K562 (cell line): ENCODE data around the gene NKX1-2. TPM values are rescaled to one million over a fixed set of nuclear protein-coding genes. Genes with fewer than 3 reads are reported as not detected.

Experiments used
- CEBPZ ChIP-seq: fragments of 150-350 bp; IDR thresholded peaks from 2 replicates; pipeline ENCODE4 v1.6.1; 2014; ENCODE audit warnings: low read depth, mild to moderate bottlenecking, low read length, borderline replicate concordance
- CREB3 ChIP-seq: fragments of 450-650 bp; conservative IDR thresholded peaks from 2 replicates; pipeline ENCODE4 v1.6.1; 2016; ENCODE audit warnings: missing genetic modification characterization, low read depth, mild to moderate bottlenecking, missing compliant biosample characterization, moderate library complexity
- ELF2 ChIP-seq: fragments of 250-450 bp; sonication (Bioruptor Pico); IDR thresholded peaks from 2 replicates; pipeline ENCODE4 v1.5.0; 2021; ENCODE audit warnings: mild to moderate bottlenecking
- FOXA1 ChIP-seq: fragments of 450-650 bp; IDR thresholded peaks from 2 replicates; pipeline ENCODE4 v1.6.1; 2016; ENCODE audit warnings: mild to moderate bottlenecking, borderline replicate concordance
- HMGXB4 ChIP-seq: sonication (generic); formaldehyde crosslinking; IDR thresholded peaks from 2 replicates; pipeline ENCODE4 v1.8.1; 2023; ENCODE audit warnings: mild to moderate bottlenecking, missing genetic modification reagents
- KAT2B ChIP-seq: IDR thresholded peaks from one replicate; pipeline ENCODE4 v1.6.1; 2012; ENCODE audit warnings: low read depth, mild to moderate bottlenecking, control low read depth, inconsistent platforms, low read length, moderate library complexity
- MAFG ChIP-seq: fragments of 450-650 bp; conservative IDR thresholded peaks from 2 replicates; pipeline ENCODE4 v1.6.1; 2016; ENCODE audit warnings: missing genetic modification characterization, missing compliant biosample characterization
- MAFK ChIP-seq: IDR thresholded peaks from 2 replicates; pipeline ENCODE4 v1.6.1; 2011; ENCODE audit warnings: low read length, improper control_type of control experiment
- NR2C1 ChIP-seq, 2 experiments: fragments of 450-650 bp; IDR thresholded peaks; 2 replicates each; pipeline ENCODE4 v1.6.1; 2017; ENCODE audit warnings: mild to moderate bottlenecking in 2 of 2, antibody characterized with exemption in 1 of 2, inconsistent platforms in 1 of 2, missing compliant biosample characterization in 1 of 2, missing genetic modification characterization in 1 of 2
- PPARD ChIP-seq: fragments of 250-450 bp; sonication (Bioruptor Pico); IDR thresholded peaks from 2 replicates; pipeline ENCODE4 v1.8.0; 2022; ENCODE audit warnings: inconsistent platforms, mild to moderate bottlenecking, moderate library complexity
- RAD51 ChIP-seq: fragments of 450-650 bp; IDR thresholded peaks from 2 replicates; pipeline ENCODE4 v1.7.1; 2016; ENCODE audit warnings: low read depth, mild to moderate bottlenecking, borderline replicate concordance
- RBM34 ChIP-seq: fragments of 200-400 bp; formaldehyde crosslinking; IDR thresholded peaks from 2 replicates; pipeline ENCODE4 v1.6.1; 2018; ENCODE audit warnings: low read length, borderline replicate concordance; ENCODE audit not compliant: insufficient read depth
- ZBTB9 ChIP-seq: fragments of 450-650 bp; formaldehyde crosslinking; IDR thresholded peaks from 2 replicates; pipeline ENCODE4 v1.4.0; 2020; ENCODE audit warnings: mild to moderate bottlenecking, moderate library complexity
- ZNF316 ChIP-seq: fragments of 450-650 bp; IDR thresholded peaks from 2 replicates; pipeline ENCODE4 v1.6.1; 2016
- ZNF583 ChIP-seq: fragments of 250-450 bp; sonication (Bioruptor Pico); IDR thresholded peaks from 2 replicates; pipeline ENCODE4 v1.4.0; 2020
- ZNF696 ChIP-seq: fragments of 250-450 bp; sonication (Bioruptor Pico); conservative IDR thresholded peaks from 2 replicates; pipeline ENCODE4 v1.4.0; 2020; ENCODE audit warnings: mild to moderate bottlenecking, moderate library complexity
- polyA plus RNA-seq, 8 experiments: library from polyadenylated mRNA; depleted of rRNA in 4 of 8; stranded (reverse) in 5 of 8; unstranded in 3 of 8; fragments of >200 nt; fragmentation: Nextera tagmentation in 2 of 8; fragmentation: Illumina TruSeq in 1 of 8; extraction: Ambion mirVana in 2 of 8; extraction: Trizol in 1 of 8; gene quantifications; 2 replicates each; pipeline versions ENCODE4 v1.2.1 to v1.2.3, GENCODE V29; 2011 to 2014; ENCODE audit warnings: inconsistent platforms in 1 of 8, missing spikeins in 1 of 8
- total RNA-seq, 7 experiments: library from RNA; depleted of rRNA in 6 of 7; stranded (reverse); fragments of >200 nt in 6 of 7; fragmentation: Illumina TruSeq in 2 of 7; extraction: Trizol in 2 of 7; gene quantifications; 2 replicates each; pipeline versions ENCODE4 v1.2.1 to v1.2.3, GENCODE V29; 2011 to 2021; ENCODE audit warnings: low replicate concordance in 1 of 7
- TF ChIP-seq, protein P1 (sequence below): fragments of 450-650 bp; formaldehyde crosslinking; IDR thresholded peaks from 2 replicates; pipeline ENCODE4 v1.4.0; 2020; ENCODE audit warnings: mild to moderate bottlenecking, moderate library complexity

The NKX1-2 gene
- total and polyA plus RNA-seq, 9 of the 15 experiments (the other 6 are each of a cell fraction or from before 2014, with no cell fraction given) = not detected

GRCh38 chr10:124402273-124402672 lies 47.6 kb downstream of the NKX1-2 start (continued):
- no peak for TF ChIP-seq RBM34
- no peak for TF ChIP-seq FOXA1
- peak; percentile 64 for TF ChIP-seq MAFG (tag)
- no peak for TF ChIP-seq ZBTB9 (CRISPR knock-in tag)
- TF ChIP-seq CEBPZ = no peak
- no peak for TF ChIP-seq HMGXB4 (CRISPR knock-in tag)
- TF ChIP-seq ZNF316 = peak; percentile 83
- TF ChIP-seq KAT2B = no peak
- TF ChIP-seq PPARD (CRISPR knock-in tag) = no peak
- TF ChIP-seq MAFK = peak; percentile 74
- TF ChIP-seq ELF2 = no peak
- no peak for TF ChIP-seq ZNF583 (CRISPR knock-in tag)
- no peak for TF ChIP-seq NR2C1 (IDR thresholded peaks at IDR 0.05)
- no peak for TF ChIP-seq NR2C1 (tag; IDR thresholded peaks at IDR 0.05)
- TF ChIP-seq RAD51 = no peak
- TF ChIP-seq ZNF696 (CRISPR knock-in tag) = no peak
- TF ChIP-seq, protein P1, sequence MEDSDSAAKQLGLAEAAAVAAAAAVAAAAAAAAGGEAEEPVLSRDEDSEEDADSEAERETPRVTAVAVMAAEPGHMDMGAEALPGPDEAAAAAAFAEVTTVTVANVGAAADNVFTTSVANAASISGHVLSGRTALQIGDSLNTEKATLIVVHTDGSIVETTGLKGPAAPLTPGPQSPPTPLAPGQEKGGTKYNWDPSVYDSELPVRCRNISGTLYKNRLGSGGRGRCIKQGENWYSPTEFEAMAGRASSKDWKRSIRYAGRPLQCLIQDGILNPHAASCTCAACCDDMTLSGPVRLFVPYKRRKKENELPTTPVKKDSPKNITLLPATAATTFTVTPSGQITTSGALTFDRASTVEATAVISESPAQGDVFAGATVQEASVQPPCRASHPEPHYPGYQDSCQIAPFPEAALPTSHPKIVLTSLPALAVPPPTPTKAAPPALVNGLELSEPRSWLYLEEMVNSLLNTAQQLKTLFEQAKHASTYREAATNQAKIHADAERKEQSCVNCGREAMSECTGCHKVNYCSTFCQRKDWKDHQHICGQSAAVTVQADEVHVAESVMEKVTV (CRISPR knock-in tag) = no peak
- TF ChIP-seq CREB3 (tag) = no peak
